HG03432 (cell line): ENCODE measurements around the gene TMEM170B.

Experiments used
- ATAC-seq: cut with Tn5 transposase; IDR thresholded peaks from one replicate; pipeline ENCODE4 v1.9.1; 2021; ENCODE audit warnings: mild to moderate bottlenecking, moderate library complexity; ENCODE audit not compliant: unreplicated experiment

The TMEM170B gene

GRCh38 chr6:11584244-11584643 is 46.7 kb downstream of the TMEM170B start:
- no peak for ATAC-seq

- ATAC-seq = no peak
Measured at GRCh38 chr6:11585426-11586016, 48.0 kb downstream of the TMEM170B start.

DNA sequence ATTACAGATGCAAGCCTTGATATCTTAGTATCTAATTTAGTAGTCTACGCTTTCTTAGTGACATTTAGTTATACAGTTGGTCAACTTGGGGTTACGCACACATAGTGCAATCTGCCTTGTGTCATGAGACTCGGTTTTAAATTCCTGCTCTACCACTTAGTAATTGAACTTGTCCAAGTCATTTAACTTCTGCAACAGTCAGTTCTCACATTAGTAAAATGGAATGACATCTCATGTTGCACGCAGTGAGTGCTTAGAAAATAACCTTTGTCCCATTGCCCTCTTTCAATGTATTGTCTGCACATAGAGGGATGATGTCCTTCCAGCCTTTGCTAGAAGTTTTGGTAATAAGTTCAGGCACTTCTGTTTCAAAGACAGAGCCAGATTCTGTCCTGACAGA is 48.6 kb downstream of the TMEM170B start:
- no peak for ATAC-seq

- ATAC-seq = no peak
Measured at GRCh38 chr6:11586536-11586935, 49.0 kb downstream of the TMEM170B start.

DNA sequence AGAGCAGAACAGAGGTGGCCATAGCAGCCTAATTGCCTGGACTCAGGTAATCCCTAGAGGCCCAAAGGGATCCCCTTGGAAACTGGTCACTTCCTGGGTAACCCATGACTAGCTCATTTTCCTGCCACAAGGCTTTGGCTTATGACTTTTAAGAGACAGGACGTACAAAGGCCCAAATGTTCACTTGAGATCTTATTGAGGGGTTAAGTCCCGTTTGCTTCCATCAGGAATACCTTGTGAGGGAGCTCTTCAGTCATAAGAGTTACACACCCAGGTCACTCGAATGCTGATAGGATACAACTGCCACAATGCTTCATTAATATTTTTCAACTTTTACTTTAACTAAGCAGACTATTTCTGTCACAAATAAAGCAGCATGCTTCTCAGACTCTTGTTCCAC is 51.7 kb downstream of the TMEM170B start:
- ATAC-seq = no peak

GRCh38 chr6:11592294-11592906 is 54.9 kb downstream of the TMEM170B start:
- no peak for ATAC-seq

DNA sequence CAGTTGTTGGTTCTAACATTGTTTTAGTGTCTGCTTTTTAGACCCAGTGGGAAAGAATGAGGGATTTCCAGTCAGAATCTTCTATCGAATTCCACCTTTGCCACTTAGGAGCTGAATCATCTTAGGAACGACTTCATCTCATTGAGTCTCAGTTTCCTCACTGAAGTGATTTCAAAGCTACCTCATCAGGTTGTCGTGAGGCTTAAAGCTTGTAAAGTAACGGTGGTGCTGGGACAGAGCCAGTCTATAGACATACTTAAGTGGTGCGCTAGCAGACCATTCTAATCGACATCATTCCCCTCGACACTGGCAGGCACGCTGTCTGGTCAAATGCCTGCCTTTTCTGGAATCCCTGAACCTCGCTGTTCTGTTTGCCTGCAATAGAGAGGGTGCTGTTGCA is 55.5 kb downstream of the TMEM170B start:
- ATAC-seq = no peak

- ATAC-seq = no peak
Measured at GRCh38 chr6:11595903-11596302, 58.4 kb downstream of the TMEM170B start.

DNA sequence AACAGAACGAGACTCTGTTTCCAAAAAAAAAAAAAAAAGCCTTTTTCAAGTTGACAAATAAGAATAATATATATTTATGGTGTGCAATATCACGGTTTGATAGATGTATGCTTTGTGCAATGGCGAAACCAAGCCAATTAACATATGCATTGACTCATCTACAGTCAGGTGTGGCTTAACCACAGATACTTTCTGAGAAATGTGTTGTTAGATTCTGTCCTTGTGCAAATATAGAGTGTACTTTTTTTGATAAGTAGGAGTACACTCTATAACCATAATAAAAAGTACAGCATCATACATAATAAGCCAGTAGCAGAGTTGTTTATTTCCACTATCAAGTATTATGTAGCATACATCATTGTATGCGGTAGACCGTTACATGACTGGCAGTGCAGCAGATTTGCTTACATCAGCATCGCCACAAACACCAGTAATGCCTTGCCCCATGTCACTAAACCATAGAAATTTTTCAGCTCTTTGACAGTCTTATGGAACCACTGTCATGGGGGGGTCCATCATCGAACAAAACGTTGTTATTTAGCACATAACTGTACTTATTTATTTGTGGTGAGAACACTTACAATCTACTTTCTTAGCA is 59.2 kb downstream of the TMEM170B start:
- no peak for ATAC-seq

DNA sequence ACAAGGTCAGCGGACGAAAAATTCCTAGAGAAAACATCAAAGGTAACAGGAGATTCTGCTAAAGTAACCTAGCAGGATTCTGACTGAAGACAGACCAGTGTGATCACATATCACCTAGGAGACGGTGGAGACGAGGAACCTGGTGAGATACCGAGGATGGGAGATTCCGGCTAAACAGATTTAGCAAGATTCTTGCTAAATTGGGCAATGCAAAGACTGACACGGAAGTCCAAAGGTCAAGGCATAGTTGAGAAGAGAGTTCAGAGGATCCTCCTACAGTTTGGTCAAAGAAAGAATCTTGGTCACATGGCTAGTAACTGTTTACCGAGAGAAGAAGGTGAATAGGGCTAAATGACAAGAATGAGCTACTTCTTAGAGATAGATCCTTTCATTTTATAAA is 61.1 kb downstream of the TMEM170B start:
- no peak for ATAC-seq

DNA sequence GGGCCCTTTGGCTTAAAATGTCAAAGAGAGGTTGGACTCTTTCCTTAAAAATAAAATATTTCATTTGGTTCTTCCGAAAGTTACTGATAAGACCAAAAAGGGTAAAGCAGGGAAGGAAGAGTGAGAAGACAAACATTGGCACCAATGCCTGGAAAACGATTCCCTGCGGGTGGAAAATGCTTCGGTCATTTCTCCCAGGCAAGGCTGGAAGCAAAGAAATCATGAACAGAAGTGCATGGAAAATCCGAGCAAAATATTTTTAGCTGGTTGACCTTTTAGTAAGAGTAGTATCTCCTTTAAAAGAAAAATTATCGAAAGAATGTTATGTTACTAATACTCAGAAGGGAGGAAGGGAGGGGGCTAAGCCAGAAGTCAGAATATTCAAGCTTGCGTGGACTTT is 62.7 kb downstream of the TMEM170B start:
- ATAC-seq = no peak

DNA sequence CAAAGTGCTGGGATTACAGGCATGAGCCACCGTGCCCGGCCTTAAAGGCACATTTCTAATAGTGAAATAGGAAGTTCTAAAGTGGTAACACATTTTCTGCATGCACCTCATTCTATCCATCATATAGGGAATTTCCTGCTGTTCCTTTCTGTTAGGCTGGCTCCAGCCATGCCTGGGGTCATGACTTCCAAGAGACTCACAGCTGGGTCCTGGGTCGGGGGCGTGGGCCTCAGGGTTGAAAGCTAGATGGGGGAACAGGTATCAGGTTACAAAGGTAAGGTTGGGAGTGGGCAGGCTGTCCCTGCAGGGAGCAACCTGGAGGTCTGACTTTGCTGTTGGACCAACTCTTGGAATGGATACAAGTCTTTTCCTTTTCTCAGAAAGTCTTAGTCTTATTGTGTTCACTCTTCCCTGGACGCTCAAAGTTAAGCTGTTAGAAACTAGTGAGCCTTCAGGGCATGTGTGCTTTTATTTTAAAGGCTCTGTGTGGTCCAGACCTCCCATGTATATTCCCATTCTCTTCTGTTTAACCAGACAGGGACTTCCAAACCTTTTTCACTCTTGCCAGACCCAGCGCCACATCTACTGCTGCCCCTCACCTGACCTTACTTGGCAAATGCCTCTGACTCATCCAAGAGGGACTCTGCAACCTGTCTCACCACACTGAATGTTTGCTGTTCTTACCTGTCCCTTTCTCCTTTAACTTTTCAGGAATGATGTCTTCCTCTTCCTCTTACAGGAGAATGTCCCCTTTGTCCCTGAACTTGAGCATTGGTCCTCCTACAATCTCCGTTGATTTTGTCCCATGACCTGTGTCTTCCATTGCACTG is 64.4 kb downstream of the TMEM170B start:
- no peak for ATAC-seq

GRCh38 chr6:11604215-11604614 is 66.7 kb downstream of the TMEM170B start:
- no peak for ATAC-seq

DNA sequence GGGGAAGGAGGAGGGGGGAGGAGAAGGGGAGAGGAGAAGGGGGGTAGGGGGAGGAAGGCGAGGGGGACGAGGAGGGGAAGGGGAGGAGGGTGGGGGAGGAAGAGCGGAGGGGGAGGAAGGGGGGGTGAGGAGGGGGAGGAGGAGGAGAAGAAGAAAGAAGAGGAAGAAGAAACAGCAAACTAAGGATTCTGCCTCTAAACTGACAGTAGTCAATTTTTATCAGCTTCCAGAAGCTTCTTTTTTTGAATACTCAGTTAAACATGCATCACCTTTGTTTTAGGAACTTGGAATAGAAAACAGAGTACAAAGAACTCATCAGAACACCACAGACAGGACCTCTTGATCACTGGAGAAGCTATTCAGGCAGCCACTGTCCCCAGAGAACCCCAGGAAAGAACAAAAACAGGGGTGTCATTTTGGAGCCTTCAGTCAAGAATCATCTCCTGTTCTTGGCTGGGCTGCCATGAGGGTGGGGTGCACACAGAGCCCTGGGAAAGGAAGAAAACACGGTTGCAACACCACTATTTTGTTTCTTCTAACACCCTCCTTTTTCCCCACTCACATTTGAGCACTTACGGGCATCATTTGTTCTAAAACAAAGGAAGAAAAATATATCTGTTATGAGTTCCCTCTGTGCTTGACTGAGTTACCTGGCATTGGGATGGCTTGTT is 67.4 kb downstream of the TMEM170B start:
- ATAC-seq = no peak

- no peak for ATAC-seq
Measured at GRCh38 chr6:11605507-11605905, 68.0 kb downstream of the TMEM170B start.

GRCh38 chr6:11606332-11606731 is 68.8 kb downstream of the TMEM170B start:
- no peak for ATAC-seq

DNA sequence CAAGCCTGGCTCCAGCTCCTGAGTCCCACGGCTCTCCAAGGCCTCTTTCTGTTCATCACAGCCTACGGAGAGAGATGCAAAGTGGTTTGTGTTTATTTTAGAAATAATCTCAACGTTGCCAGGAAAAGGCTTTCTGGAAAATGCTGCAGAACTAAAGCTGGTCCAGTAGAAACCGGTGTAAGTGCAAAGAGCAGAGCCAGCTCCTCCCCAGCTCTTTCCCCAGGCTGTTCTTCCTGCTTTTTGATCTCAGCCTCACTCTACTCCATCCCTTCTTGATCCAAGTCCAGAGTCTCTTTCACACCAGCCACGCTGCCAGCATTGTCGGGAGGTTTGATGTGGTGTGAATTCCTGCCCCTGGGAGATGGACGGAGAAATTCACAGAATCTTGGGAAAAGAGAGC is 69.8 kb downstream of the TMEM170B start:
- ATAC-seq = no peak

GRCh38 chr6:11608600-11609323 is 71.2 kb downstream of the TMEM170B start:
- ATAC-seq = no peak

- no peak for ATAC-seq
Measured at GRCh38 chr6:11609324-11610071, 71.9 kb downstream of the TMEM170B start.

GRCh38 chr6:11613336-11613735 is 75.8 kb downstream of the TMEM170B start:
- no peak for ATAC-seq
